HCT116 (cell line): ENCODE results near the gene NARF. TPM values are rescaled to one million over a fixed set of nuclear protein-coding genes. Genes with fewer than 3 reads are reported as not detected.

Experiments
- ATAC-seq: fragments of 200-7000 bp; cut with Tn5 transposase; 2 replicates; pipeline ENCODE4 v1.9.1; 2020; ENCODE audit warnings: mild to moderate bottlenecking, moderate library complexity
- BruUV-seq: library from RNA; stranded (reverse); fragments of 400-500 nt; replicated peaks from 2 replicates; lab custom pipeline; 2021; lab: Mats Ljungman, UMichigan
- CTCF ChIA-PET: fragments of 300-600 bp; sonication (Branson Sonifier 250); formaldehyde crosslinking; loops from one replicate; lab custom pipeline; 2021; ENCODE audit warnings: antibody characterized with exemption; lab: Charles Lee
- POLR2A ChIA-PET: fragments of 300-600, 350-600 bp; sonication (Branson Sonifier 250); formaldehyde crosslinking; loops from one replicate; lab custom pipeline; 2021; ENCODE audit warnings: antibody characterized with exemption; lab: Charles Lee
- RAD21 ChIA-PET, 2 experiments: fragments of 300-600 bp; sonication (Branson Sonifier 250); formaldehyde crosslinking; loops; one replicate each; lab custom pipeline; 2023; ENCODE audit warnings: low total read pairs in 2 of 2; ENCODE audit not compliant: uncharacterized antibody in 2 of 2, unreplicated experiment in 2 of 2, low non-redundant PET in 1 of 2; lab: Charles Lee
- DNase-seq: peaks from one replicate; pipeline ENCODE4 v3.0.0-alpha.2; 2010; ENCODE audit warnings: low read depth, low spot score
- H2AFZ ChIP-seq: fragments of 200-600 bp; shearing (Covaris generic), sonication (generic); 2 replicates; pipeline ENCODE4 v1.6.1; 2017; ENCODE audit warnings: low read depth, mixed run types, mixed read lengths, antibody characterized with exemption, low read length; ENCODE audit not compliant: poor library complexity, severe bottlenecking
- H3K27ac ChIP-seq: 2 replicates; pipeline ENCODE4 v1.5.1; 2012; ENCODE audit warnings: low read depth, low read length
- H3K27me3 ChIP-seq: fragments of 200-600 bp; sonication (generic); 2 replicates; pipeline ENCODE4 v1.6.1; 2016; ENCODE audit warnings: mixed run types, low read length, mixed read lengths; ENCODE audit not compliant: insufficient read depth
- H3K36me3 ChIP-seq, 2 experiments: fragments of 200-500 bp in 1 of 2; fragments of 200-600 bp in 1 of 2; sonication (Bioruptor generic) in 1 of 2; sonication (generic) in 1 of 2; 2 replicates each; pipeline versions ENCODE4 v1.5.1 to v1.6.1; 2014 to 2016; ENCODE audit warnings: low read length in 2 of 2, inconsistent platforms in 1 of 2, mixed read lengths in 1 of 2, mixed run types in 1 of 2; ENCODE audit not compliant: insufficient read depth in 2 of 2, control insufficient read depth in 1 of 2
- H3K4me1 ChIP-seq, 2 experiments: fragments of 200-600 bp in 1 of 2; sonication (generic) in 1 of 2; 2 replicates each; pipeline versions ENCODE4 v1.5.1 to v1.6.1; 2012 to 2017; ENCODE audit warnings: low read length in 2 of 2, inconsistent platforms in 1 of 2, mild to moderate bottlenecking in 1 of 2, mixed read lengths in 1 of 2, mixed run types in 1 of 2, moderate library complexity in 1 of 2; ENCODE audit not compliant: insufficient read depth in 2 of 2, control insufficient read depth in 1 of 2
- H3K4me2 ChIP-seq: fragments of 200-600 bp; sonication (generic); 2 replicates; pipeline ENCODE4 v1.6.1; 2017; ENCODE audit warnings: mixed run types, low read length, mixed read lengths
- H3K4me3 ChIP-seq, 2 experiments: fragments of 200-600 bp in 1 of 2; sonication (generic) in 1 of 2; replicated peaks in 1 of 2; 2 replicates each; pipeline ENCODE4 v1.5.1; 2011 to 2016; ENCODE audit warnings: low read length in 2 of 2, control low read depth in 1 of 2, low read depth in 1 of 2, mild to moderate bottlenecking in 1 of 2, mixed read lengths in 1 of 2, mixed run types in 1 of 2
- H3K79me2 ChIP-seq: fragments of 200-600 bp; sonication (generic); 2 replicates; pipeline ENCODE4 v1.6.1; 2017; ENCODE audit warnings: mild to moderate bottlenecking, mixed run types, low read length, moderate library complexity, mixed read lengths; ENCODE audit not compliant: insufficient read depth
- H3K9ac ChIP-seq: fragments of 200-600 bp; sonication (generic); 2 replicates; pipeline ENCODE4 v1.6.1; 2016; ENCODE audit warnings: low read length, mixed read lengths
- H3K9me2 ChIP-seq: fragments of 200-600 bp; sonication (generic), shearing (Covaris generic); 2 replicates; pipeline ENCODE4 v1.6.1; 2017; ENCODE audit warnings: mixed run types, mild to moderate bottlenecking, moderate library complexity; ENCODE audit not compliant: insufficient read depth
- H3K9me3 ChIP-seq, 2 experiments: fragments of 200-500 bp in 1 of 2; fragments of 200-600 bp in 1 of 2; sonication (Bioruptor generic) in 1 of 2; sonication (generic) in 1 of 2; 2 replicates each; pipeline ENCODE4 v1.6.1; 2014 to 2017; ENCODE audit warnings: low read length in 2 of 2, mixed read lengths in 2 of 2, inconsistent platforms in 1 of 2, low read depth in 1 of 2, mild to moderate bottlenecking in 1 of 2, mixed run types in 1 of 2, moderate library complexity in 1 of 2; ENCODE audit not compliant: control insufficient read depth in 1 of 2, insufficient read depth in 1 of 2
- H4K20me1 ChIP-seq: fragments of 200-600 bp; sonication (generic), shearing (Covaris generic); 2 replicates; pipeline ENCODE4 v1.6.1; 2017; ENCODE audit warnings: mixed run types, mild to moderate bottlenecking, moderate library complexity; ENCODE audit not compliant: insufficient read depth
- SIN3A ChIP-seq: IDR thresholded peaks from 2 replicates; pipeline ENCODE4 v1.6.1; 2012; ENCODE audit warnings: low read depth
- TCF7L2 ChIP-seq: IDR thresholded peaks from 2 replicates; pipeline ENCODE4 v1.7.0; 2011; ENCODE audit warnings: borderline replicate concordance, inconsistent platforms; ENCODE audit not compliant: insufficient read depth, insufficient read length; ENCODE audit errors: extremely low read depth
- intact Hi-C: fragments of 100-400 bp; cut with micrococcal nuclease; formaldehyde crosslinking; loops from 2 replicates; pipeline ENCODE4 v1.10.0; 2022
- total RNA-seq: library from RNA; stranded (reverse); gene quantifications from one replicate; pipeline ENCODE4 v1.2.1, GENCODE V29; 2021; ENCODE audit not compliant: unreplicated experiment
- TF ChIP-seq, protein P1 (sequence below): IDR thresholded peaks from 2 replicates; pipeline ENCODE4 v1.6.1; 2011; ENCODE audit warnings: mild to moderate bottlenecking, low read length, moderate library complexity; ENCODE audit not compliant: insufficient replicate concordance; ENCODE audit errors: extremely low read depth
- TF ChIP-seq, protein P2 (sequence below): IDR thresholded peaks from 2 replicates; pipeline ENCODE4 v1.6.1; 2012

Gene NARF
- total RNA-seq, 1 experiment from 2014 or later: 91.8 TPM

DNA sequence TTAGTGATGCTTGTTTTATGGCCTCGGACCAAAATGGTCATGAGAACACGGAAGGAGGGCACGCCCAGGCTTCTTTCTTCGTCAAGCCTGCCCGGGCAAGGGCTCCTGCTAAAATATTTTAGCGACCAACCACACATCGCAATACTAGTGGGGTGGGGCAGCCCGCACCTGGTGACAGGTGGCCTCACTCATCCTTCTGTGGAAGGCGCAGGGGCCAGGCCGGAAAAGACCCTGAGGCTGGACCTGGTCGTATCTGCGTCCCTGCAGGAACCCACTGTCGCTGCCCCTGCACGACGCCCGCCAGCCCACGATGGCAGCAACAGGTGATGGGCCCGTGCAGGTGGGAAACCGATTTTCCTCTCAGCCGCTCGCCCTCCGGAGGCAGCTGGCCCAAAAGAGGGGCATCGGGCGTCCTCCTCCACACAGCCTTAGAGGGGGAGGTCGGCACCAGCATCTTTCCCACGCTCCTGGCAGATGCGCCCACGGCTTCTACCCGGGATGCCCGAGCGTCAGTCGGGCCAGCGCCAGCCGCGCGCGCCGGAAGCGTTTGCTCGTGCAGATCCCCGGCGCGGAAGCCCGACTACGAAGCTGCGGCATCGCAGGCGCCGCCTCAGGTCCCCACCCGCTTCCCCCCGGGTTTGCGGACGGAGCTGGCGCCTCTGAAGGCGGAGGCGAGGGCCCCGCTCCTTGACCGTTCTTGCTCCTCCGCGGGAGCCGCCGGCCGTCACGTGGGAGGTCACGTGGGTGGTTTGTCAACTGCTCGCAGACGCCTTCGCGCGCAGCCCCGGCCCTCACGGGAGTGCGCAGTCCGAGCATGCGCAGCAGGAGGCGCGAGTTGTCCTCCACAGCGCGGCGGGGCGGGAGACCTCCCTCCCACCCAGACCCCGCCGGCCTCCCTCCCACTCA, 38.2 kb downstream of the NARF start (continued):
- TF ChIP-seq, protein P1, sequence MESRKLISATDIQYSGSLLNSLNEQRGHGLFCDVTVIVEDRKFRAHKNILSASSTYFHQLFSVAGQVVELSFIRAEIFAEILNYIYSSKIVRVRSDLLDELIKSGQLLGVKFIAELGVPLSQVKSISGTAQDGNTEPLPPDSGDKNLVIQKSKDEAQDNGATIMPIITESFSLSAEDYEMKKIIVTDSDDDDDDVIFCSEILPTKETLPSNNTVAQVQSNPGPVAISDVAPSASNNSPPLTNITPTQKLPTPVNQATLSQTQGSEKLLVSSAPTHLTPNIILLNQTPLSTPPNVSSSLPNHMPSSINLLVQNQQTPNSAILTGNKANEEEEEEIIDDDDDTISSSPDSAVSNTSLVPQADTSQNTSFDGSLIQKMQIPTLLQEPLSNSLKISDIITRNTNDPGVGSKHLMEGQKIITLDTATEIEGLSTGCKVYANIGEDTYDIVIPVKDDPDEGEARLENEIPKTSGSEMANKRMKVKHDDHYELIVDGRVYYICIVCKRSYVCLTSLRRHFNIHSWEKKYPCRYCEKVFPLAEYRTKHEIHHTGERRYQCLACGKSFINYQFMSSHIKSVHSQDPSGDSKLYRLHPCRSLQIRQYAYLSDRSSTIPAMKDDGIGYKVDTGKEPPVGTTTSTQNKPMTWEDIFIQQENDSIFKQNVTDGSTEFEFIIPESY: no peak
- no peak for TF ChIP-seq SIN3A

DNA sequence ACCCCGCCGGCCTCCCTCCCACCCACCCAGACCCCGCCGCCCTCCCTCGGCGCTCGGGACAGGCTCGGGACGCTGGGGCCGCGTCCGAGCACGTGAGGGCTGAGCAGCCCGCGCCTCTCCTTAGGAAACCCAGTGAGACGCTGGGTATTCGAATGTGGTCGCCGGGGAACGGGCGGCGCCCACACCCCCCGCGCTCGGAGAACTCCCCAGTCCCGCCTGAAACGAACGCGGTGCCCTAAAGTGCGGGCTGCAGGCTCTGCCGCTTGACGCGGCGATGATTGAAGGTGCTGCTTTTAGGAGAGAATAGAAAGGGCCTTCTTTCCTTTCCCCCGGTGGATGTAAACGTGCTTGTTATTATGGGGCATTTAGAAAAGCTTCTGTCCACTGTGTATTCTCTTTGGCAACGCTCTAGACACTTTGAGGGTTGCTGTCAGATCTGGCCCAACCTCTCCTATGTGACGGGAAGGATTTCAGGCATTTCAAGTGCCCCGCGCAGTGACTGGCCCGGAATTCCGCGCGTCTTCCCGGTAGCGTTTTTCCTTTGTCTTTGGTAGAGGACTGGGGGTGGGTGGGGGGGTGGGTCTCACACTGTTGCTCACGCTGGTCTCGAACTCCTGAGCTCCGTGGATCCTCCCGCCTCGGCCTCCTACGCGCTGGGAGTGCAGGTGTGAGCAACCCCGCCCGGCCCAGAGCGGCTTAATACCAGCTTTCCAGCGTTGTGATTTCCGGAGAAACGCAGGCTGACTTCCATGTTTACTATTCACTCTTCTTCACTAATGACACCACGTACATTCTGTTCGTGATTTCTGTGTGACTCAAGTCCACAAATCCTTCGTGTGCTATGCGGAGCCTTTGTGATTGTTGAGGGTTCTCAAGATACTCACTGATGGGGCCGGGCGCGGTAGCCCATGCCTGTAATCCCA, 39.2 kb downstream of the NARF start:
- Histone ChIP-seq H3K9me3 (no peaks in the 10 kb centered on the region), H3K9me2 (no peaks in the 10 kb centered on the region), H3K4me2 (peak overlapping the region; percentile 62), H4K20me1 (no peaks in the 10 kb centered on the region), H3K36me3 (no peaks in the 10 kb centered on the region), H3K27me3 (no peaks in the 10 kb centered on the region), H3K4me3 (peak overlapping the region; percentile 15 to 25; a peak in 2 of 4 replicates), H3K4me1 (peaks cover 34 to 47% of the 10 kb centered on the region in 2 experiments), H3K27ac (no peak overlapping the region), H3K9ac (peak overlapping the region; percentile 25; the same call in 1 of the 2 replicates), H3K79me2 (no peaks in the 10 kb centered on the region), H2AFZ (no peak overlapping the region)
- BruUV-seq: no TSS peak
- no peak for ATAC-seq
- ChIA-PET CTCF (no interaction called here), RAD21 (no interaction called here), POLR2A (no interaction called here)
- DNase-seq: no peak
- TF ChIP-seq TCF7L2: no peak
- TF ChIP-seq, protein P2, sequence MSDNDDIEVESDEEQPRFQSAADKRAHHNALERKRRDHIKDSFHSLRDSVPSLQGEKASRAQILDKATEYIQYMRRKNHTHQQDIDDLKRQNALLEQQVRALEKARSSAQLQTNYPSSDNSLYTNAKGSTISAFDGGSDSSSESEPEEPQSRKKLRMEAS: peak; percentile 60
- intact Hi-C loops: no loop called here
